WTC11 (cell line): ENCODE results near the gene DMGDH. TPM values are rescaled to one million over a fixed set of nuclear protein-coding genes. Genes with fewer than 3 reads are reported as not detected.

Experiments used
- ATAC-seq: fragments of 200-7000 bp; cut with Tn5 transposase; 2 replicates; pipeline ENCODE4 v1.10.0; 2021; ENCODE audit warnings: mild to moderate bottlenecking, moderate library complexity
- CTCF ChIA-PET: fragments of 300-600 bp; sonication (Branson Sonifier 250); formaldehyde crosslinking; loops from one replicate; lab custom pipeline; 2021; ENCODE audit warnings: antibody characterized with exemption; lab: Charles Lee
- POLR2A ChIA-PET: fragments of 350-600 bp; sonication (Branson Sonifier 250); formaldehyde crosslinking; loops from one replicate; lab custom pipeline; 2021; ENCODE audit warnings: antibody characterized with exemption; lab: Charles Lee
- DNase-seq: peaks from one replicate; pipeline ENCODE4 v3.0.0; 2021; ENCODE audit warnings: low spot score
- H3K27ac Mint-ChIP-seq: 2 replicates; pipeline ENCODE4 v1.8.0; 2021; ENCODE audit warnings: mixed read lengths
- H3K27me3 Mint-ChIP-seq: 2 replicates; pipeline ENCODE4 v1.8.0; 2021; ENCODE audit warnings: low read depth, mild to moderate bottlenecking, moderate library complexity, mixed read lengths
- H3K36me3 Mint-ChIP-seq: 2 replicates; pipeline ENCODE4 v1.8.0; 2021; ENCODE audit warnings: mixed read lengths
- H3K4me1 Mint-ChIP-seq: 2 replicates; pipeline ENCODE4 v1.8.0; 2022; ENCODE audit warnings: mixed read lengths
- H3K4me3 Mint-ChIP-seq: 2 replicates; pipeline ENCODE4 v1.8.0; 2021; ENCODE audit warnings: mild to moderate bottlenecking, moderate library complexity, mixed read lengths
- H3K9me3 Mint-ChIP-seq: 2 replicates; pipeline ENCODE4 v1.8.0; 2021; ENCODE audit warnings: mixed read lengths
- AFF4 ChIP-seq: sonication (generic); formaldehyde crosslinking; IDR thresholded peaks from 2 replicates; pipeline ENCODE4 v1.8.1; 2023; ENCODE audit warnings: mild to moderate bottlenecking, missing genetic modification reagents, borderline replicate concordance
- ATF1 ChIP-seq: sonication (generic); formaldehyde crosslinking; IDR thresholded peaks from 2 replicates; pipeline ENCODE4 v1.8.1; 2023; ENCODE audit warnings: mild to moderate bottlenecking, moderate library complexity, missing genetic modification reagents
- ATF3 ChIP-seq: sonication (generic); formaldehyde crosslinking; conservative IDR thresholded peaks from 2 replicates; pipeline ENCODE4 v1.8.1; 2022; ENCODE audit warnings: mild to moderate bottlenecking, missing genetic modification reagents
- CREB1 ChIP-seq: sonication (generic); formaldehyde crosslinking; IDR thresholded peaks from 2 replicates; pipeline ENCODE4 v1.8.0; 2023; ENCODE audit warnings: mild to moderate bottlenecking, missing genetic modification reagents
- CREM ChIP-seq: sonication (generic); formaldehyde crosslinking; IDR thresholded peaks from 2 replicates; pipeline ENCODE4 v1.8.1; 2022; ENCODE audit warnings: mild to moderate bottlenecking, missing genetic modification reagents, moderate library complexity
- CTCF ChIP-seq: fragments of 200-600 bp; IDR thresholded peaks from 2 replicates; pipeline ENCODE4 v1.8.0; 2022; ENCODE audit warnings: antibody characterized with exemption
- E2F1 ChIP-seq: sonication (generic); formaldehyde crosslinking; IDR thresholded peaks from 2 replicates; pipeline ENCODE4 v1.8.0; 2022; ENCODE audit warnings: mild to moderate bottlenecking, missing genetic modification reagents
- ELF4 ChIP-seq: sonication (generic); formaldehyde crosslinking; IDR thresholded peaks from 2 replicates; pipeline ENCODE4 v1.8.1; 2022; ENCODE audit warnings: low read depth, mild to moderate bottlenecking, moderate library complexity, missing genetic modification reagents
- FOXJ3 ChIP-seq: sonication (generic); formaldehyde crosslinking; IDR thresholded peaks from 2 replicates; pipeline ENCODE4 v1.9.0; 2021; ENCODE audit warnings: missing genetic modification reagents, mild to moderate bottlenecking, borderline replicate concordance
- FOXP1 ChIP-seq: sonication (generic); formaldehyde crosslinking; IDR thresholded peaks from 2 replicates; pipeline ENCODE4 v1.8.0; 2022; ENCODE audit warnings: missing genetic modification reagents, mild to moderate bottlenecking, moderate library complexity, borderline replicate concordance
- GTF2I ChIP-seq: fragments of 250-450 bp; sonication (Bioruptor Pico); conservative IDR thresholded peaks from 2 replicates; pipeline ENCODE4 v1.4.0; 2021; ENCODE audit warnings: mild to moderate bottlenecking
- HMGA2 ChIP-seq: fragments of 250-450 bp; sonication (Bioruptor Pico); IDR thresholded peaks from 2 replicates; pipeline ENCODE4 v1.4.0; 2021; ENCODE audit warnings: mild to moderate bottlenecking, moderate library complexity
- IRF1 ChIP-seq: sonication (generic); formaldehyde crosslinking; IDR thresholded peaks from 2 replicates; pipeline ENCODE4 v1.8.0; 2023; ENCODE audit warnings: missing genetic modification reagents
- MAX ChIP-seq: sonication (generic); formaldehyde crosslinking; IDR thresholded peaks from 2 replicates; pipeline ENCODE4 v1.8.0; 2022; ENCODE audit warnings: mild to moderate bottlenecking, missing genetic modification reagents
- NFYB ChIP-seq: sonication (generic); formaldehyde crosslinking; conservative IDR thresholded peaks from 2 replicates; pipeline ENCODE4 v1.8.0; 2022; ENCODE audit warnings: low read depth, missing genetic modification reagents
- NR3C1 ChIP-seq: sonication (generic); formaldehyde crosslinking; conservative IDR thresholded peaks from 2 replicates; pipeline ENCODE4 v1.8.1; 2023; ENCODE audit warnings: low read depth, mild to moderate bottlenecking, missing genetic modification reagents
- OVOL2 ChIP-seq: fragments of 250-450 bp; sonication (Bioruptor Pico); IDR thresholded peaks from 2 replicates; pipeline ENCODE4 v1.9.0; 2021; ENCODE audit warnings: mild to moderate bottlenecking, borderline replicate concordance
- RELA ChIP-seq: sonication (generic); formaldehyde crosslinking; IDR thresholded peaks from 2 replicates; pipeline ENCODE4 v1.8.1; 2022; ENCODE audit warnings: missing genetic modification reagents, mild to moderate bottlenecking, borderline replicate concordance
- SP1 ChIP-seq: sonication (generic); formaldehyde crosslinking; conservative IDR thresholded peaks from 2 replicates; pipeline ENCODE4 v1.8.1; 2022; ENCODE audit warnings: missing genetic modification reagents
- STAT6 ChIP-seq: sonication (generic); formaldehyde crosslinking; conservative IDR thresholded peaks from 2 replicates; pipeline ENCODE4 v1.8.1; 2023; ENCODE audit warnings: mild to moderate bottlenecking, low read depth, missing genetic modification reagents, moderate library complexity
- ZBTB21 ChIP-seq: sonication (generic); formaldehyde crosslinking; IDR thresholded peaks from 2 replicates; pipeline ENCODE4 v1.8.1; 2023; ENCODE audit warnings: mild to moderate bottlenecking, missing genetic modification reagents, borderline replicate concordance
- ZNF423 ChIP-seq: fragments of 250-450 bp; sonication (Bioruptor Pico); IDR thresholded peaks from 2 replicates; pipeline ENCODE4 v2.1.2; 2022; ENCODE audit warnings: mild to moderate bottlenecking, moderate library complexity
- total RNA-seq: library from RNA; stranded (reverse); gene quantifications from 3 replicates; pipeline ENCODE4 v1.2.3, GENCODE V29; 2021

DMGDH gene
- total RNA-seq, 1 experiment from 2014 or later = 0.35 TPM

GRCh38 chr5:78992146-78992545, 77.3 kb downstream of the DMGDH start:
- no peak overlapping the region for H3K4me3 Mint-ChIP-seq
- TF ChIP-seq E2F1 (CRISPR knock-in tag) = no peak
- no peak for TF ChIP-seq ELF4
- no peak for TF ChIP-seq CREM (CRISPR knock-in tag)
- TF ChIP-seq ATF1 (CRISPR knock-in tag) = no peak
- no peak for TF ChIP-seq NFYB (CRISPR knock-in tag)
- TF ChIP-seq FOXJ3 (CRISPR knock-in tag) = no peak
- TF ChIP-seq ZBTB21 (CRISPR knock-in tag) = no peak
- TF ChIP-seq CREB1 (CRISPR knock-in tag) = no peak
- no peak for TF ChIP-seq STAT6 (CRISPR knock-in tag)
- no peak for TF ChIP-seq ZNF423 (CRISPR knock-in tag)
- TF ChIP-seq AFF4 (CRISPR knock-in tag) = no peak
- no peak for TF ChIP-seq HMGA2 (CRISPR knock-in tag)
- TF ChIP-seq SP1 (CRISPR knock-in tag) = no peak
- H3K36me3 Mint-ChIP-seq = peaks cover 6% of the 10 kb centered on the region
- no peak overlapping the region for H3K27ac Mint-ChIP-seq
- peaks cover 5% of the 10 kb centered on the region; the same call in 1 of the 2 replicates for H3K27me3 Mint-ChIP-seq
- 0 out of 2 replicates have a peak, but pooled peaks cover 3% of the 10 kb centered on the region for H3K4me1 Mint-ChIP-seq
- POLR2A ChIA-PET = no interaction called here
- DNase-seq (no peak), ATAC-seq (no peak)
- CTCF ChIA-PET = no interaction called here
- H3K9me3 Mint-ChIP-seq = peaks cover 17% of the 10 kb centered on the region

GRCh38 chr5:78989080-78989479, 80.4 kb downstream of the DMGDH start:
- Mint-ChIP-seq H3K36me3 (no peaks in the 10 kb centered on the region), H3K27ac (no peak overlapping the region), H3K27me3 (peaks cover 10% of the 10 kb centered on the region), H3K4me3 (no peak overlapping the region), H3K4me1 (peaks cover 11% of the 10 kb centered on the region), H3K9me3 (no peaks in the 10 kb centered on the region)
- DNase-seq (no peak), ATAC-seq (no peak)
- ChIA-PET POLR2A (no interaction called here), CTCF (interaction anchor here (1.1 kb wide), 1 partner anchor 89 kb away, joined by 3 read pairs; no protein-coding TSS in a partner anchor)
- TF ChIP-seq RELA (CRISPR knock-in tag) = no peak
- TF ChIP-seq NFYB (CRISPR knock-in tag) = no peak
- no peak for TF ChIP-seq FOXP1 (CRISPR knock-in tag)
- no peak for TF ChIP-seq GTF2I (CRISPR knock-in tag)
- TF ChIP-seq IRF1 = no peak
- TF ChIP-seq CTCF = no peak
- no peak for TF ChIP-seq MAX
- TF ChIP-seq NR3C1 (CRISPR knock-in tag) = no peak
- TF ChIP-seq OVOL2 (CRISPR knock-in tag) = no peak
- TF ChIP-seq ATF3 (CRISPR knock-in tag) = no peak
